ENCODE results near the gene GPRIN2.

DNA sequence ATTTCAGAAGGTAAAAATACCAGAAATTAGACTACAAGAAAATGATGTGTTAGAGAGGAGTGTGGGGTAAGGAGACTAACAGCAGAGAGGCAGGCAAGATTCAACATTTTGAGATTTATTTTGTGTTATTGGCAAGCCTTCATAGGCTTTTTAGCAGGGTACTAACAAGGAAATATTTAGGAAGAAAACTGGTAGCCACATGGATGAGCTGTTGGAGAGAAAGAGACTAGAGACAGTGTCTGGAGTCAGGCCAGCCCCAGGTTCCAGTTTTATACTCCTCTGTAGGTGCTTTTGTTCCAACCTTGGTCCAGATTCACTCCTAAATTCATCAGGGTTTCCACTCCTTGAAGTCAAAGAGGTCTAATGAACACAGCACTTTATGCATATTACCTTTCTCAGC, 41.1 kb downstream of the GPRIN2 start:
- TF ChIP-seq FOXM1 (IDR thresholded peaks at IDR 0.05; ENCODE audit: borderline replicate concordance) (no peak), SUZ12 (IDR thresholded peaks at IDR 0.05) (no peak), SP1 (IDR thresholded peaks at IDR 0.05) (no peak)

Measured in HEK293T (cell line).